Activated naive CD8-positive, alpha-beta T cell treated with anti-CD3 and anti-CD28 coated beads, Interleukin-2, amount 50 U/mL, for 16 hours (primary cell): Measurements from ENCODE around the gene PLA2G4E.

Experiments
- DNase-seq: peaks from one replicate; pipeline ENCODE4 v3.0.0-alpha.2; 2020; ENCODE audit warnings: low read depth, low spot score

Gene PLA2G4E

GRCh38 chr15:41936155-41936554 lies 84.7 kb downstream of the PLA2G4E start:
- DNase-seq = no peak

GRCh38 chr15:41935566-41936020 lies 85.2 kb downstream of the PLA2G4E start:
- DNase-seq = no peak

- peak; percentile 12 for DNase-seq
Measured at GRCh38 chr15:41934843-41935242, 86.0 kb downstream of the PLA2G4E start.

GRCh38 chr15:41933771-41934170 lies 87.1 kb downstream of the PLA2G4E start:
- no peak for DNase-seq

GRCh38 chr15:41933326-41933725 lies 87.5 kb downstream of the PLA2G4E start:
- DNase-seq = no peak

- DNase-seq = no peak
Measured at GRCh38 chr15:41932511-41933289, 88.1 kb downstream of the PLA2G4E start.

- DNase-seq = no peak
Measured at GRCh38 chr15:41932101-41932500, 88.7 kb downstream of the PLA2G4E start.
